RWPE1 (cell line): ENCODE results near the gene LYPD4.

Experiments
- CTCF ChIA-PET: fragments of 350-600 bp; sonication (Branson Sonifier 250); formaldehyde crosslinking; extraction: SDS; loops from one replicate; lab custom pipeline; 2021; lab: Yijun Ruan, JAX
- POLR2A ChIA-PET: fragments of 400-600 bp; formaldehyde crosslinking; extraction: SDS; loops from one replicate; lab custom pipeline; 2020; ENCODE audit warnings: antibody characterized with exemption; ENCODE audit not compliant: low non-redundant PET; lab: Yijun Ruan, JAX
- DNase-seq: peaks from one replicate; pipeline ENCODE4 v3.0.0; 2012; ENCODE audit warnings: low spot score
- H3K27ac ChIP-seq: fragments of 450-650 bp; 2 replicates; pipeline ENCODE4 v1.5.1; 2017
- TF ChIP-seq, protein P1 (sequence below): fragments of 450-650 bp; conservative IDR thresholded peaks from 2 replicates; pipeline ENCODE4 v1.5.1; 2017; ENCODE audit warnings: low read depth, mild to moderate bottlenecking

Gene LYPD4, protein sequence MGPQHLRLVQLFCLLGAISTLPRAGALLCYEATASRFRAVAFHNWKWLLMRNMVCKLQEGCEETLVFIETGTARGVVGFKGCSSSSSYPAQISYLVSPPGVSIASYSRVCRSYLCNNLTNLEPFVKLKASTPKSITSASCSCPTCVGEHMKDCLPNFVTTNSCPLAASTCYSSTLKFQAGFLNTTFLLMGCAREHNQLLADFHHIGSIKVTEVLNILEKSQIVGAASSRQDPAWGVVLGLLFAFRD

GRCh38 chr19:41844601-41845000, at the start of gene LYPD4:
Gene LYPD4 (minus strand): TSS chr19:41844683. CDS start chr19:41839285, 5,398 bp downstream.
- H3K27ac ChIP-seq: no peak within 1 kb of the TSS
- TF ChIP-seq, protein P1, sequence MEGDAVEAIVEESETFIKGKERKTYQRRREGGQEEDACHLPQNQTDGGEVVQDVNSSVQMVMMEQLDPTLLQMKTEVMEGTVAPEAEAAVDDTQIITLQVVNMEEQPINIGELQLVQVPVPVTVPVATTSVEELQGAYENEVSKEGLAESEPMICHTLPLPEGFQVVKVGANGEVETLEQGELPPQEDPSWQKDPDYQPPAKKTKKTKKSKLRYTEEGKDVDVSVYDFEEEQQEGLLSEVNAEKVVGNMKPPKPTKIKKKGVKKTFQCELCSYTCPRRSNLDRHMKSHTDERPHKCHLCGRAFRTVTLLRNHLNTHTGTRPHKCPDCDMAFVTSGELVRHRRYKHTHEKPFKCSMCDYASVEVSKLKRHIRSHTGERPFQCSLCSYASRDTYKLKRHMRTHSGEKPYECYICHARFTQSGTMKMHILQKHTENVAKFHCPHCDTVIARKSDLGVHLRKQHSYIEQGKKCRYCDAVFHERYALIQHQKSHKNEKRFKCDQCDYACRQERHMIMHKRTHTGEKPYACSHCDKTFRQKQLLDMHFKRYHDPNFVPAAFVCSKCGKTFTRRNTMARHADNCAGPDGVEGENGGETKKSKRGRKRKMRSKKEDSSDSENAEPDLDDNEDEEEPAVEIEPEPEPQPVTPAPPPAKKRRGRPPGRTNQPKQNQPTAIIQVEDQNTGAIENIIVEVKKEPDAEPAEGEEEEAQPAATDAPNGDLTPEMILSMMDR: no peak
- ChIA-PET CTCF (interaction anchor here (0.7 kb wide), 1 partner anchor 15 kb away, joined by 3 read pairs; no protein-coding TSS in a partner anchor), POLR2A (no interaction called here)
- no peak for DNase-seq

DNA sequence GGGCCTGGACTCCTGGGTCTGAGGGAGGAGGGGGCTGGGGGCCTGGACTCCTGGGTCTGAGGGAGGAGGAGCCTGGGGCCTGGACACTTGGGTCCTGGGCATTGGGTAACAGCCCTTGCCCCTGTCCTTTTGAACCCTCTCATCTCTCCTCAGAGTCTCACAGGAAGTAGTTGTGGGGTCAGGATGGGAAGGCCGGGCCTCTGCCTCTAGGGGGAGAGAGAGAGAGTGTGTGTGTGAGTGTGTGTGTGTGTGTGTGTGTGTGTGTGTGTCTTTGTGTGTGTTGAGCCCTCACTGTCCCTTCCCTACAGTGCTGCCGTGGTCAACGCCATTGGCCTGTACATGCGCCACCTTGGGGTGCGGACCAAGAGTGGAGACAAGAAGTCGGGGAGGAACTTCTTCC, 49.4 kb upstream of the LYPD4 start:
- TF ChIP-seq, protein P1: no peak
- ChIA-PET POLR2A (no interaction called here), CTCF (no interaction called here)
- no peak for DNase-seq
- H3K27ac ChIP-seq: 0 out of 2 replicates have a peak overlapping the region, but pooled peaks have one; percentile 21

GRCh38 chr19:41892173-41892902, 47.9 kb upstream of the LYPD4 start:
- CTCF ChIA-PET: interaction anchor here (1.9 kb wide), 1 partner anchor 19 kb away, joined by 4 read pairs; no protein-coding TSS in a partner anchor

DNA sequence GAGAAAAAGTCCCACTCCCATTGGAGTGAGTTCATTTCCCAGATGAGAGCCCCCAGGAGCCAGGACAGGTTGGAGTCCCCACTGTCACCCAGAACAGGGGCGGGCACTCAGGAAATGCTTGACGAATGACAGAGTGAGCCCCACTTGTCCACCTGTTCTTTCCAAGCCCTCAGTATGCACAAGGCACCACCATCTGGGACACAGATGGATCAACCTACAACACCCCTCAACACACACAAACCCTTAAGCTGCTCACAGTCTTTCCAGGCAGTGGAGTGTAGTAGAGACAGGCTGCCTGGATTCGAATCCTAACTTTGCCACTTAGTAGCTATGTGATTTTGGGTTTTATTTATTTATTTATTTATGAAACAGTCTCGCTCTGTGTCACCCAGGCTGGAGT, 46.5 kb upstream of the LYPD4 start:
- CTCF ChIA-PET: interaction anchor here (0.7 to 1.9 kb wide), 2 partner anchors 18 to 21 kb away, joined by 3 to 4 read pairs; no protein-coding TSS in a partner anchor

More at GRCh38 chr19:41892173-41892902, 47.9 kb upstream of the LYPD4 start:
- TF ChIP-seq, protein P1: no peak
- POLR2A ChIA-PET: no interaction called here
- H3K27ac ChIP-seq: 0 out of 2 replicates have a peak overlapping the region, but pooled peaks have one; percentile 6
- DNase-seq: no peak

GRCh38 chr19:41889896-41890295, 45.4 kb upstream of the LYPD4 start:
- peak overlapping the region; percentile 91; the same call in 1 of the 2 replicates for H3K27ac ChIP-seq
- no peak for DNase-seq
- TF ChIP-seq, protein P1: no peak
- CTCF ChIA-PET: interaction anchor here (1.2 kb wide), 1 partner anchor 27 kb away, joined by 3 read pairs; no protein-coding TSS in a partner anchor
- POLR2A ChIA-PET: no interaction called here

More for the DNA sequence above, 46.5 kb upstream of the LYPD4 start:
- TF ChIP-seq, protein P1: no peak
- no peak overlapping the region for H3K27ac ChIP-seq
- DNase-seq: no peak
- POLR2A ChIA-PET: no interaction called here

GRCh38 chr19:41888926-41889325, 44.4 kb upstream of the LYPD4 start:
- DNase-seq: no peak
- ChIA-PET POLR2A (interaction anchor here (0.5 kb wide), 1 partner anchor 1463 kb away, joined by 3 read pairs; the partner anchor contains the start of gene SERTAD1), CTCF (no interaction called here)
- peak overlapping the region; percentile 91 for H3K27ac ChIP-seq
- TF ChIP-seq, protein P1: no peak
